ENCODE data around the gene NT5C1A.

NT5C1A gene

GRCh38 chr1:39633422-39633821 is 38.5 kb downstream of the NT5C1A start:
- H3K27me3 ChIP-seq (ENCODE audit: low read depth, low read length), result no peaks in the 10 kb centered on the region

DNA sequence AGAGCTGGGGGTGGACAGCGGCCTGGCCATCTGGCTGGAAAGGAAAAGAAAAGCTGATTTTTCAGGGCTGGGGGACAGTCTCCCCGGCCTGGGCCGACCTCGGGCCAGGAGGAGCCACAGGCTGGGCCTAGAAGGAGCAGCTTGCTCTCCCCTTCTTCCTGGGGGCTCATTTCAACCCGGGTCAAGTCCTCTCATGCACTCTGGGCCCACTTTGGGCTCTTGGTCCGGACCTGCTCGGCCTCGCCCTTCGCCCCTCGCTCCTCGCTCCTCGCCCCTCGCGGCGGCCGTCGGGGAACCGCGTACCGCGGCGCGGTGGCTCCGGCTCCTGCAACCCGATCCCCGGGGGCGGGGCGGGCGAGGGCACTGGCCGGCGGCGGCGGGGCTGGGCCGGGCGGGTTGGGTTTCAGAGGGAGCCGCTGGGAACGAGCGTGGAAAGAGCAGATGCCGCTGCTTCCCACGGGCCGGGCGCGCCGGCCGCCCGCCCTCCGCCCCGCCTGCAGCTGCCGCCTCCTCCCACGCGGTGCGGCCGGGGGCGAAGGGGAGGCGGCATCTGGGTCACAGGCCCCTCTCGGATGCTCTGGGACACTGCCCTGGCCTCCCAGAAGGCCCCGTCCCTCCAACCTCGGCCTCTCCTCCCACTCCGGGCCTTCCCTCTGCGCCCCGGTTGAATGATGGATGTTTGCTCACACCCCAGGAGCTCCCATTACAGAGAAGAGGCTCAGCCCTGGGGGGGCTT is 39.1 kb downstream of the NT5C1A start:
- H3K36me3 ChIP-seq (replicated peaks; ENCODE audit: low read depth, low read length), result no peaks in the 10 kb centered on the region
- no peaks in the 10 kb centered on the region for H3K79me2 ChIP-seq (ENCODE audit: low read length)
- H3K9me3 ChIP-seq (ENCODE audit: insufficient read depth, low read length), result no peaks in the 10 kb centered on the region
- TF ChIP-seq CTCF (IDR thresholded peaks at IDR 0.05; ENCODE audit: low read depth, low read length) (no peak), EZH2phosphoT487 (IDR thresholded peaks at IDR 0.05; ENCODE audit: low read depth) (no peak)
- no peak overlapping the region for H3K27ac ChIP-seq (ENCODE audit: low read length)
- H3K27me3 ChIP-seq (ENCODE audit: low read depth, low read length), result no peaks in the 10 kb centered on the region
- H3K4me2 ChIP-seq (ENCODE audit: low read length), result no peak overlapping the region
- H4K20me1 ChIP-seq (ENCODE audit: insufficient read depth, low read length), result no peaks in the 10 kb centered on the region
- no peak overlapping the region for H2AFZ ChIP-seq (ENCODE audit: low read depth, low read length)
- no peak overlapping the region for H3K4me3 ChIP-seq (ENCODE audit: low read length)
- H3K9ac ChIP-seq (ENCODE audit: low read length), result no peak overlapping the region
- peaks cover 9% of the 10 kb centered on the region; the same call in 1 of the 2 replicates for H3K4me1 ChIP-seq (ENCODE audit: low read length)

More at GRCh38 chr1:39633422-39633821, 38.5 kb downstream of the NT5C1A start:
- no peak for TF ChIP-seq CTCF (IDR thresholded peaks at IDR 0.05; ENCODE audit: low read depth, low read length)
- no peak for TF ChIP-seq EZH2phosphoT487 (IDR thresholded peaks at IDR 0.05; ENCODE audit: low read depth)
- H3K9ac ChIP-seq (ENCODE audit: low read length), result no peak overlapping the region
- H3K36me3 ChIP-seq (replicated peaks; ENCODE audit: low read depth, low read length), result no peaks in the 10 kb centered on the region
- H3K4me1 ChIP-seq (ENCODE audit: low read length), result peaks cover 9% of the 10 kb centered on the region; the same call in 1 of the 2 replicates
- no peak overlapping the region for H3K27ac ChIP-seq (ENCODE audit: low read length)
- no peaks in the 10 kb centered on the region for H3K79me2 ChIP-seq (ENCODE audit: low read length)
- H3K4me2 ChIP-seq (ENCODE audit: low read length), result no peak overlapping the region
- H3K4me3 ChIP-seq (ENCODE audit: low read length), result no peak overlapping the region
- no peaks in the 10 kb centered on the region for H4K20me1 ChIP-seq (ENCODE audit: insufficient read depth, low read length)
- no peak overlapping the region for H2AFZ ChIP-seq (ENCODE audit: low read depth, low read length)
- no peaks in the 10 kb centered on the region for H3K9me3 ChIP-seq (ENCODE audit: insufficient read depth, low read length)

- no peaks in the 10 kb centered on the region for H3K27me3 ChIP-seq (ENCODE audit: low read depth, low read length)
- H3K4me1 ChIP-seq (ENCODE audit: low read length), result peaks cover 9% of the 10 kb centered on the region; the same call in 1 of the 2 replicates
- H3K9ac ChIP-seq (ENCODE audit: low read length), result no peak overlapping the region
- no peaks in the 10 kb centered on the region for H4K20me1 ChIP-seq (ENCODE audit: insufficient read depth, low read length)
- H2AFZ ChIP-seq (ENCODE audit: low read depth, low read length), result no peak overlapping the region
- H3K27ac ChIP-seq (ENCODE audit: low read length), result no peak overlapping the region
- TF ChIP-seq EZH2phosphoT487 (IDR thresholded peaks at IDR 0.05; ENCODE audit: low read depth) (no peak), CTCF (IDR thresholded peaks at IDR 0.05; ENCODE audit: low read depth, low read length) (no peak)
- no peaks in the 10 kb centered on the region for H3K79me2 ChIP-seq (ENCODE audit: low read length)
- H3K4me3 ChIP-seq (ENCODE audit: low read length), result no peak overlapping the region
- no peaks in the 10 kb centered on the region for H3K36me3 ChIP-seq (replicated peaks; ENCODE audit: low read depth, low read length)
- H3K4me2 ChIP-seq (ENCODE audit: low read length), result no peak overlapping the region
- no peaks in the 10 kb centered on the region for H3K9me3 ChIP-seq (ENCODE audit: insufficient read depth, low read length)
Observed at GRCh38 chr1:39632323-39632681, 39.6 kb downstream of the NT5C1A start.

DNA sequence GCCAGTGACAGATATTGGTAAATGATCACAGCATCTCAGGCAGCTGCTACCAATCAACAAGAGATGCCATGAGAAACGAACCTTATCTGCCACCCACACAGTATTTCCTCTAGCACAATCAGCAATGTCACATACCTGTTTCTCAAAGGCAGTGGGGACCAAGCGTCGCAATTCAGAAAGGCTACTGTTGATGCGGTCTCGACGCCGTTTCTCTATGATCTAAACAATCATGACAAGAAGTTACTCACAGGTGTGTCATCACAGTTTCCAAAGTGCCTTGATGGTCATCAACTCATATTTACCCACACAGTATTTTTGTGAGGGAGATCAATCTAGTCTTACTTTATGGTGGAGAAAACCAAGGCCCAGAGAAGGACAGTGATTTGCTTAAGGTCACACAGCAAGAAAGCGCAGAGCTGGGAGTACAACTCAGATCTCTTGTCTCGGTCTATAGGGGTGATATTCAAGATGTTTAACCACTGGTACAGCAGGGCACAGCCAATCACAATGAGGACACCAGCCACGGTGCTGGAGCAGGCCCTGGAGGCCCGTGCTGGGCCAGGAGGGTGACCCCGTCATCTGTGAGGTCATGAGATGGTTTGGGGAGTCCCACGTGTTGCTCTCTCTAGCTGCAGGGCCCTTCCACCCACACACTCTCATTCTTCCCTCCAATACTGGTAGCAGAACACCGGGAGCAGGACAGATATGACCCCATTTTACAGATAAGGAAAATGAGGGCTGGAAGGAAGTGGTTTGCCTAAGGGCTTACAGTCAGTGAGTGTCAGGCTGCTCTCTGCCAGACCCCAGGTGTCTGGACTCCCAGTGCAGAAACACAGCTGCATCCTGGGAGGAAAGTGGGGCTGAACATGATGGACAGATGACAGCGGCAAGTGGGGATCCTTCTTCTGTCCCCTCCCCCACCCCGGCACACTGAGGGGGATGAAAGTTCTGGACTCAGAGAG is 40.3 kb downstream of the NT5C1A start:
- no peak overlapping the region for H3K4me2 ChIP-seq (ENCODE audit: low read length)
- no peaks in the 10 kb centered on the region for H4K20me1 ChIP-seq (ENCODE audit: insufficient read depth, low read length)
- no peaks in the 10 kb centered on the region for H3K79me2 ChIP-seq (ENCODE audit: low read length)
- no peak overlapping the region for H3K9ac ChIP-seq (ENCODE audit: low read length)
- peaks cover 9% of the 10 kb centered on the region; the same call in 1 of the 2 replicates for H3K4me1 ChIP-seq (ENCODE audit: low read length)
- no peaks in the 10 kb centered on the region for H3K36me3 ChIP-seq (replicated peaks; ENCODE audit: low read depth, low read length)
- no peak for TF ChIP-seq EZH2phosphoT487 (IDR thresholded peaks at IDR 0.05; ENCODE audit: low read depth)
- TF ChIP-seq CTCF (IDR thresholded peaks at IDR 0.05; ENCODE audit: low read depth, low read length), result no peak
- no peaks in the 10 kb centered on the region for H3K9me3 ChIP-seq (ENCODE audit: insufficient read depth, low read length)
- no peak overlapping the region for H3K4me3 ChIP-seq (ENCODE audit: low read length)
- no peak overlapping the region for H3K27ac ChIP-seq (ENCODE audit: low read length)
- H2AFZ ChIP-seq (ENCODE audit: low read depth, low read length), result no peak overlapping the region
- no peaks in the 10 kb centered on the region for H3K27me3 ChIP-seq (ENCODE audit: low read depth, low read length)
